ENCODE measurements around the gene FGF12. TPM values are rescaled to one million over a fixed set of nuclear protein-coding genes. Genes with fewer than 3 reads are reported as not detected.

FGF12 gene
- total and polyA plus RNA-seq, 2 experiments from 2014 or later = 6.0 to 14.3 TPM

GRCh38 chr3:192751148-192751547 lies 23.8 kb upstream of the FGF12 start:
- no peaks in the 10 kb centered on the region for H4K20me1 ChIP-seq (replicated peaks; ENCODE audit: insufficient read depth)
- no peak overlapping the region for H3K27ac ChIP-seq (ENCODE audit: low read depth)
- H3K4me1 ChIP-seq (ENCODE audit: insufficient read depth) = peaks cover 51% of the 10 kb centered on the region
- no peak overlapping the region for H2AFZ ChIP-seq
- Mint-ChIP-seq H3K36me3 (ENCODE audit: low read depth) (no peaks in the 10 kb centered on the region), H3K4me3 (no peak overlapping the region), H3K27me3 (ENCODE audit: insufficient read depth, low read depth, poor library complexity) (no peaks in the 10 kb centered on the region), H3K4me1 (peaks cover 53% of the 10 kb centered on the region), H3K27ac (no peak overlapping the region), H3K9me3 (no peaks in the 10 kb centered on the region)
- H3K79me2 ChIP-seq (replicated peaks; ENCODE audit: insufficient read depth) = no peaks in the 10 kb centered on the region
- H3K4me3 ChIP-seq = no peak overlapping the region
- no peak for DNase-seq (ENCODE audit: low spot score)
- H3F3A ChIP-seq (replicated peaks; ENCODE audit: low read depth) = no peaks in the 10 kb centered on the region
- TF ChIP-seq ZNF331 (CRISPR knock-in tag; IDR thresholded peaks at IDR 0.05; ENCODE audit: low read depth) (no peak), JUNB (IDR thresholded peaks at IDR 0.05; ENCODE audit: unreplicated experiment) (no peak), ZNF462 (CRISPR knock-in tag; IDR thresholded peaks at IDR 0.05) (no peak), ETS1 (IDR thresholded peaks at IDR 0.05) (no peak), NANOG (IDR thresholded peaks at IDR 0.05; ENCODE audit: borderline replicate concordance) (no peak), EZH2phosphoT487 (IDR thresholded peaks at IDR 0.05; ENCODE audit: unreplicated experiment) (no peak), ZNF114 (CRISPR knock-in tag; IDR thresholded peaks at IDR 0.05) (no peak), CREB1 (CRISPR knock-in tag; IDR thresholded peaks at IDR 0.05; ENCODE audit: low read depth) (no peak)
- TF ChIP-seq, protein P1, sequence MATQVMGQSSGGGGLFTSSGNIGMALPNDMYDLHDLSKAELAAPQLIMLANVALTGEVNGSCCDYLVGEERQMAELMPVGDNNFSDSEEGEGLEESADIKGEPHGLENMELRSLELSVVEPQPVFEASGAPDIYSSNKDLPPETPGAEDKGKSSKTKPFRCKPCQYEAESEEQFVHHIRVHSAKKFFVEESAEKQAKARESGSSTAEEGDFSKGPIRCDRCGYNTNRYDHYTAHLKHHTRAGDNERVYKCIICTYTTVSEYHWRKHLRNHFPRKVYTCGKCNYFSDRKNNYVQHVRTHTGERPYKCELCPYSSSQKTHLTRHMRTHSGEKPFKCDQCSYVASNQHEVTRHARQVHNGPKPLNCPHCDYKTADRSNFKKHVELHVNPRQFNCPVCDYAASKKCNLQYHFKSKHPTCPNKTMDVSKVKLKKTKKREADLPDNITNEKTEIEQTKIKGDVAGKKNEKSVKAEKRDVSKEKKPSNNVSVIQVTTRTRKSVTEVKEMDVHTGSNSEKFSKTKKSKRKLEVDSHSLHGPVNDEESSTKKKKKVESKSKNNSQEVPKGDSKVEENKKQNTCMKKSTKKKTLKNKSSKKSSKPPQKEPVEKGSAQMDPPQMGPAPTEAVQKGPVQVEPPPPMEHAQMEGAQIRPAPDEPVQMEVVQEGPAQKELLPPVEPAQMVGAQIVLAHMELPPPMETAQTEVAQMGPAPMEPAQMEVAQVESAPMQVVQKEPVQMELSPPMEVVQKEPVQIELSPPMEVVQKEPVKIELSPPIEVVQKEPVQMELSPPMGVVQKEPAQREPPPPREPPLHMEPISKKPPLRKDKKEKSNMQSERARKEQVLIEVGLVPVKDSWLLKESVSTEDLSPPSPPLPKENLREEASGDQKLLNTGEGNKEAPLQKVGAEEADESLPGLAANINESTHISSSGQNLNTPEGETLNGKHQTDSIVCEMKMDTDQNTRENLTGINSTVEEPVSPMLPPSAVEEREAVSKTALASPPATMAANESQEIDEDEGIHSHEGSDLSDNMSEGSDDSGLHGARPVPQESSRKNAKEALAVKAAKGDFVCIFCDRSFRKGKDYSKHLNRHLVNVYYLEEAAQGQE (IDR thresholded peaks at IDR 0.05; ENCODE audit: unreplicated experiment) = no peak
- 0 out of 2 replicates have a peak overlapping the region, but pooled peaks have one; percentile 2 for H3K4me2 ChIP-seq
- H3K36me3 ChIP-seq (ENCODE audit: insufficient read depth) = no peaks in the 10 kb centered on the region
- ATAC-seq = no peak
- H3K27me3 ChIP-seq (ENCODE audit: insufficient read depth) = no peaks in the 10 kb centered on the region
- no peaks in the 10 kb centered on the region for H3K9me2 ChIP-seq (ENCODE audit: insufficient read depth)
